Effector memory CD4-positive, alpha-beta T cell (primary cell): ENCODE measurements around the gene CCDC148.
"Not testable (repeated sequence)": the region's sequence is repeated elsewhere in the genome, so short reads cannot be mapped to it uniquely, and the experiment has no call there.

Experiments
- DNase-seq, 3 donors: peaks; one replicate each; pipeline ENCODE4 v3.0.0-alpha.2; 2020
- H3K27ac ChIP-seq: 2 replicates; pipeline ENCODE4 v1.7.0; 2013; ENCODE audit warnings: mild to moderate bottlenecking, low read length, moderate library complexity; ENCODE audit not compliant: insufficient read depth, poor library complexity, severe bottlenecking
- H3K27me3 ChIP-seq: replicated peaks from 2 replicates; pipeline ENCODE4 v1.7.0; 2013; ENCODE audit warnings: mild to moderate bottlenecking, low read length; ENCODE audit not compliant: insufficient read depth, control insufficient read depth, poor library complexity, severe bottlenecking
- H3K36me3 ChIP-seq: 2 replicates; pipeline ENCODE4 v1.7.0; 2013; ENCODE audit warnings: mild to moderate bottlenecking, low read length, moderate library complexity; ENCODE audit not compliant: control insufficient read depth, insufficient read depth
- H3K4me1 ChIP-seq: 2 replicates; pipeline ENCODE4 v1.7.0; 2013; ENCODE audit warnings: low read length, mild to moderate bottlenecking; ENCODE audit not compliant: control insufficient read depth, insufficient read depth, poor library complexity, severe bottlenecking
- H3K4me3 ChIP-seq: 2 replicates; pipeline ENCODE4 v1.7.0; 2013; ENCODE audit warnings: low read length, low read depth, mild to moderate bottlenecking; ENCODE audit not compliant: insufficient read depth, poor library complexity, severe bottlenecking
- H3K9me3 ChIP-seq: 2 replicates; pipeline ENCODE4 v1.7.0; 2013; ENCODE audit warnings: mild to moderate bottlenecking, low read length, moderate library complexity; ENCODE audit not compliant: control insufficient read depth

The CCDC148 gene

GRCh38 chr2:158313734-158314133 lies 142.8 kb downstream of the CCDC148 start:
- H3K4me3 ChIP-seq: no peak overlapping the region
- H3K27ac ChIP-seq: no peak overlapping the region
- DNase-seq: no peak
- H3K4me1 ChIP-seq: no peaks in the 10 kb centered on the region
- no peaks in the 10 kb centered on the region for H3K9me3 ChIP-seq
- H3K27me3 ChIP-seq: no peaks in the 10 kb centered on the region
- no peaks in the 10 kb centered on the region for H3K36me3 ChIP-seq

GRCh38 chr2:158312981-158313380 lies 143.6 kb downstream of the CCDC148 start:
- DNase-seq: no peak
- Histone ChIP-seq H3K9me3 (no peaks in the 10 kb centered on the region), H3K4me3 (no peak overlapping the region), H3K27ac (no peak overlapping the region), H3K4me1 (no peaks in the 10 kb centered on the region), H3K27me3 (no peaks in the 10 kb centered on the region), H3K36me3 (no peaks in the 10 kb centered on the region)

GRCh38 chr2:158310407-158310806 lies 146.1 kb downstream of the CCDC148 start:
- not testable (repeated sequence) for H3K4me3 ChIP-seq, DNase-seq, H3K27ac ChIP-seq, H3K4me1 ChIP-seq, H3K9me3 ChIP-seq, H3K36me3 ChIP-seq, H3K27me3 ChIP-seq

GRCh38 chr2:158305501-158305900 lies 151.1 kb downstream of the CCDC148 start:
- no peaks in the 10 kb centered on the region for H3K4me1 ChIP-seq
- H3K27me3 ChIP-seq: no peaks in the 10 kb centered on the region
- no peak overlapping the region for H3K27ac ChIP-seq
- H3K4me3 ChIP-seq: no peak overlapping the region
- no peaks in the 10 kb centered on the region for H3K9me3 ChIP-seq
- DNase-seq: no peak
- H3K36me3 ChIP-seq: no peaks in the 10 kb centered on the region

- no peak overlapping the region for H3K27ac ChIP-seq
- no peak for DNase-seq
- H3K27me3 ChIP-seq: no peaks in the 10 kb centered on the region
- H3K9me3 ChIP-seq: no peaks in the 10 kb centered on the region
- H3K4me1 ChIP-seq: no peaks in the 10 kb centered on the region
- no peak overlapping the region for H3K4me3 ChIP-seq
- no peaks in the 10 kb centered on the region for H3K36me3 ChIP-seq
Observed at GRCh38 chr2:158300394-158300793, 156.2 kb downstream of the CCDC148 start.

- no peaks in the 10 kb centered on the region for H3K36me3 ChIP-seq
- H3K4me3 ChIP-seq: no peak overlapping the region
- no peaks in the 10 kb centered on the region for H3K4me1 ChIP-seq
- H3K27ac ChIP-seq: no peak overlapping the region
- DNase-seq: no peak
- no peaks in the 10 kb centered on the region for H3K27me3 ChIP-seq
- H3K9me3 ChIP-seq: no peaks in the 10 kb centered on the region
Observed at GRCh38 chr2:158297606-158298005, 158.9 kb downstream of the CCDC148 start.

GRCh38 chr2:158297120-158297519 lies 159.4 kb downstream of the CCDC148 start:
- DNase-seq: no peak
- no peak overlapping the region for H3K4me3 ChIP-seq
- no peaks in the 10 kb centered on the region for H3K9me3 ChIP-seq

GRCh38 chr2:158293722-158294121 lies 162.8 kb downstream of the CCDC148 start:
- no peak overlapping the region for H3K27ac ChIP-seq
- H3K27me3 ChIP-seq: no peaks in the 10 kb centered on the region
- H3K36me3 ChIP-seq: no peaks in the 10 kb centered on the region
- no peak for DNase-seq
- H3K4me3 ChIP-seq: no peak overlapping the region
- no peaks in the 10 kb centered on the region for H3K9me3 ChIP-seq
- no peaks in the 10 kb centered on the region for H3K4me1 ChIP-seq

More at GRCh38 chr2:158297120-158297519, 159.4 kb downstream of the CCDC148 start:
- Histone ChIP-seq H3K27ac (no peak overlapping the region), H3K27me3 (no peaks in the 10 kb centered on the region), H3K36me3 (no peaks in the 10 kb centered on the region), H3K4me1 (no peaks in the 10 kb centered on the region)

- H3K27ac ChIP-seq: no peak overlapping the region
- H3K4me1 ChIP-seq: no peaks in the 10 kb centered on the region
- H3K4me3 ChIP-seq: no peak overlapping the region
- H3K36me3 ChIP-seq: no peaks in the 10 kb centered on the region
- H3K9me3 ChIP-seq: no peaks in the 10 kb centered on the region
- DNase-seq: no peak
- H3K27me3 ChIP-seq: no peaks in the 10 kb centered on the region
Observed at GRCh38 chr2:158291544-158292180, 164.9 kb downstream of the CCDC148 start.

GRCh38 chr2:158290225-158290624 lies 166.3 kb downstream of the CCDC148 start:
- Histone ChIP-seq H3K27ac (no peak overlapping the region), H3K4me3 (no peak overlapping the region), H3K27me3 (no peaks in the 10 kb centered on the region), H3K9me3 (no peaks in the 10 kb centered on the region), H3K36me3 (no peaks in the 10 kb centered on the region), H3K4me1 (no peaks in the 10 kb centered on the region)
- no peak for DNase-seq
